Coronary artery (tissue), 2 donors: ENCODE results near the gene INTS14.

Source experiments
- DNase-seq: peaks from one replicate; pipeline ENCODE4 v3.0.0-alpha.2; 2017; ENCODE audit warnings: low spot score
- H3K27ac ChIP-seq, 2 donors: fragments of 200-600 bp; sonication (generic); one replicate each; pipeline ENCODE4 v1.5.1; 2016 to 2019
- H3K4me3 ChIP-seq: fragments of 200-600 bp; sonication (generic); 2 replicates; pipeline ENCODE4 v1.5.1; 2016; ENCODE audit warnings: mild to moderate bottlenecking, moderate library complexity
- TF ChIP-seq, protein P1 (sequence below): fragments of 200-600 bp; sonication (generic); IDR thresholded peaks from one replicate; pipeline ENCODE4 v1.5.1; 2019; ENCODE audit warnings: antibody characterized with exemption

Gene INTS14

DNA sequence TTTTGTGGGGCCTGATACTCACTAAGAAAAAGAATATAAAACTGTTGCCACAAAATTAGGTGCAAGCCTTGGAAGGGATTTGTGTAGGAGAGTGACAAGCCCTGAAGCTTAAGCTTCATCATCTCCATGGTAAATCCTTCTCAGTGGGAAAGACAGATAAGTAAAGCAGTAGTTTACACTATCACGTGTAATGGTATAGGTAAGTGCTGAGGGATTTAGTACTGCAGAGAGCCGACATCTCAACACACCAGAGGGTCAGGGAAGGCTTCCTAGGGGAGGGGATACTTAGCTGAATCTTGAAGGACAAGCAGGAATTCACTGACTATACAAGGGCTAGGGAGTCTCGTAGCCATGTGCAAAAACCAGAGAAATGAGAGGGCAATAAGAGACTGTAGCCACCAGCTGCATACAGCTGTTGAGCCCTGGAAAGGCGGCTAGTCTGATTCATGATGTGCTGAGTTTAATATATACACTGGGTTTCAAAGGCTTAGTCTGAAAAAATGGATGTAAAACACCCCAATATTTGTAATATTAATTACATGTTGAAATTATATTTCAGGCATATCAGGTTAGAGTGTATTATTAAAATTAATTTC, 21.9 kb upstream of the INTS14 start:
- no peak for DNase-seq
- H3K4me3 ChIP-seq: no peak overlapping the region
- no peak overlapping the region for H3K27ac ChIP-seq
- TF ChIP-seq, protein P1, sequence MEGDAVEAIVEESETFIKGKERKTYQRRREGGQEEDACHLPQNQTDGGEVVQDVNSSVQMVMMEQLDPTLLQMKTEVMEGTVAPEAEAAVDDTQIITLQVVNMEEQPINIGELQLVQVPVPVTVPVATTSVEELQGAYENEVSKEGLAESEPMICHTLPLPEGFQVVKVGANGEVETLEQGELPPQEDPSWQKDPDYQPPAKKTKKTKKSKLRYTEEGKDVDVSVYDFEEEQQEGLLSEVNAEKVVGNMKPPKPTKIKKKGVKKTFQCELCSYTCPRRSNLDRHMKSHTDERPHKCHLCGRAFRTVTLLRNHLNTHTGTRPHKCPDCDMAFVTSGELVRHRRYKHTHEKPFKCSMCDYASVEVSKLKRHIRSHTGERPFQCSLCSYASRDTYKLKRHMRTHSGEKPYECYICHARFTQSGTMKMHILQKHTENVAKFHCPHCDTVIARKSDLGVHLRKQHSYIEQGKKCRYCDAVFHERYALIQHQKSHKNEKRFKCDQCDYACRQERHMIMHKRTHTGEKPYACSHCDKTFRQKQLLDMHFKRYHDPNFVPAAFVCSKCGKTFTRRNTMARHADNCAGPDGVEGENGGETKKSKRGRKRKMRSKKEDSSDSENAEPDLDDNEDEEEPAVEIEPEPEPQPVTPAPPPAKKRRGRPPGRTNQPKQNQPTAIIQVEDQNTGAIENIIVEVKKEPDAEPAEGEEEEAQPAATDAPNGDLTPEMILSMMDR: no peak

DNA sequence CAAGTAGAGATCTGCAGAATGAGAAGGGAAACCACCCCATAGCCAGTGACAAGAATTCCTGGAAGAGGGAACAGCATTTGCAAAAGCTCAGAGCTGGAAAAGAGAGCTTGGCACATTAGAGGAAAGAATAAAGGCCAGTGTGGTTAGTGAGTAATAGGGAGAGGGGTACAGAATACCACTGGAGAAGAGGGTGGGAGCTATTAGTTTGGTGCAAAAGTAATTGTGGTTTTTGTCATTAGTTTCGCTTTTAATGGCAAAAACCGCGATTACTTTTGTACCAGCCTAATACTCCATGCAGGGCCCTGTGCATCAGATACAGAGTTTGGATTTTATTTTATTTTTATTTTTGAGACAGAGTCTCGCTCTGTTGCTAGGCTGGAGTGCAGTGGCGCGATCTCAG, 20.6 kb upstream of the INTS14 start:
- Histone ChIP-seq H3K4me3 (no peak overlapping the region), H3K27ac (no peak overlapping the region)
- DNase-seq: no peak
- TF ChIP-seq, protein P1: no peak

DNA sequence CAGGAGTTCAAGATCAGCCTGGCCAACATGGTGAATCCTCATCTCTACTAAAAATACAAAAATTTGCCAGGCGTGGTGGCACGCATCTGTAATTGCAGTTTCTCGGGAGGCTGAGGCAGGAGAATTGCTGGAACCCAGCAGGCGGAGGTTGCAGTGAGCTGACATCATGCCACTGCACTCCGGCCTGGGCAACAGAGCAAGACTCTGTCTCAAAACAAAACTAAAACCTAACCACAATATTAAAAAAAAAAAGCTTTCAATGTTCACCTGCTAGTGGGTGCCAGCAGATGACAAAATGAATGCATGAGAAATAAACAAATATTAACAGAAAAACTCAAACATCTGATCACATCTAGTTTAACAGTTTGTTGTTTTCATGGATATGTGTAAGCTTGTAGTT, 19.8 kb upstream of the INTS14 start:
- Histone ChIP-seq H3K27ac (no peak overlapping the region), H3K4me3 (no peak overlapping the region)
- DNase-seq: no peak
- TF ChIP-seq, protein P1: no peak

DNA sequence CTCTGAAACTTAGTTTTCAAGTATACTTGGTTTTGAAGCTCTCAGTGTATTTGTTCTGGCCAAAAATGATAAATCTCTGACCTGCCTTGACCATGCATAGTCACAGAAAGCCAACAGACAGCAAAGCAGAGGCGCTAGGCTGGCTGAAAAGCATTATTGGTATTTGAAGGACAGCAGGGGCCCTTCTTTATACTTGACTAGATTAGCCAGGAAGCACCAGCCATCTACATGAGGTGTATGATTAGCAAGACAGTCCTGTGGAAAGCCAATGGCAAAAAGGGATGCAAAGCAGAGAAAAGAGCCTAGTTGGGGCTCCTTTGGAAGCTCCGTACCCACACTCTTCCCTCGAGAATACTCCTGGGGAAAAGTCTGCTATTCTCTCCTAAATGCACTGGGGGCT, 18.6 kb upstream of the INTS14 start:
- no peak for DNase-seq
- no peak overlapping the region for H3K27ac ChIP-seq
- TF ChIP-seq, protein P1: no peak
- H3K4me3 ChIP-seq: no peak overlapping the region

DNA sequence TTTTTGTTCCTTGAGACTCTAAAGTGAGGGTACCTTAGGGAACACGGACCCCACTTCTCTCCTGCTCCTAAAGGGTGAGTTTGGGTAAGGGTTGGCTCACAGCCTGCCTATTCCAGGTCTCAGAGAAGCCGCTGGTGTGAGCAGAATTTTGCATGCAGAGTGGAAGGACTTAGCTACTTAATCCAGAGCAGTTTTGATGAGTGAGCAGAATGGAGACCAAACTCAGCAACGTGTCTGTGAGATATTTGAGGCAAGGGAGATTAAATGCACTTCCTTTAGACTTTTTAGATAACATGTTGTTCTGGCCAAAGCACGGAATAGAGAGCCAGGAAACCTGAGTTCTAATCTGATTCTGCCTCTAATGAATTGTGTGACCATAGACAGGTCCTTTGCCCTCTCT, 15.9 kb upstream of the INTS14 start:
- H3K27ac ChIP-seq: no peak overlapping the region
- TF ChIP-seq, protein P1: no peak
- H3K4me3 ChIP-seq: no peak overlapping the region
- no peak for DNase-seq

DNA sequence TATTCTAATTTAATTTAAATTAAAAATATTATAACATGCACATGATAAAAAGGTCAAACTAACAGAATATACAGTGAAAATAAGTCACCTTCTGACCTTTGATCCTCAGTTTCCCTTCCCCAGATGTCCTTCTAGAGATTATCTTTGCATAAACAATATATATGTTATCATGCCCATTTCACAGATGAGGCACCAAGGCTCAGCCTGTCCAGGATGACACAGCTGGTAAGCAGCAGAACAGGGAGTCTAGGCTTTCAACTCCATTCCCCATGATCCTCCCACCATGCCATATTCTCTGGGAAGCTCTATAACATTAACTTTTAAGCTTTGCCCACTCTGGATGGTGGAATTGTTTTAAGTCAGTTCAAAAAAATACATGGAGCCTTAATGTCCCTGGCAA, 12.2 kb upstream of the INTS14 start:
- DNase-seq: no peak
- TF ChIP-seq, protein P1: no peak

DNA sequence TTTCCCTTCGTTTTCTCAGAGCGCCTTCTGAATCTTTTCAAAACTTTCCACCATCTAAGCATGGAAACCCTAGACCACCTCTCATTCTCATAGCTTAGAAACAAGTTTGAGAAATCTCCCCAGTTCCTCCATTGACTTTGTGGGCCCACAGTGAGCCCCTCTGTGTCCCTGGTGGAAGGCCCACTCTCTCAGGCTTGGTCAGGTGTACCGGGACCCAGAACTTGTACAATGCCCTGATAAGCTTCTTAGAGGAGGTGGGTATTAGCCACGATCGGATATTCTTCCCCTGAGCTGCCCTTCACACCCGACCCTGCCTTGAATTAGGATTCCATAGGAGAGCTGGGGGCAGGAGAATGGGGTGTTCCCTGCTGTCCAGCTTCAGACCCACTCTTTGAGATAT, 10.7 kb upstream of the INTS14 start, which contains the start of gene SLC24A1:
SLC24A1 (plus strand) TSS at position 301 of the 400 bp plus-strand sequence. CDS start 2,143 bp downstream, outside the sequence.
- Histone ChIP-seq H3K27ac (no peak within 1 kb of the TSS), H3K4me3 (no peak within 1 kb of the TSS)
- TF ChIP-seq, protein P1: no peak

More for the DNA sequence above, 12.2 kb upstream of the INTS14 start:
- Histone ChIP-seq H3K4me3 (no peak overlapping the region), H3K27ac (no peak overlapping the region)

More for the DNA sequence above, 10.7 kb upstream of the INTS14 start, which contains the start of gene SLC24A1:
- DNase-seq: no peak
